ENCODE results near the gene NOS3.

Gene NOS3

DNA sequence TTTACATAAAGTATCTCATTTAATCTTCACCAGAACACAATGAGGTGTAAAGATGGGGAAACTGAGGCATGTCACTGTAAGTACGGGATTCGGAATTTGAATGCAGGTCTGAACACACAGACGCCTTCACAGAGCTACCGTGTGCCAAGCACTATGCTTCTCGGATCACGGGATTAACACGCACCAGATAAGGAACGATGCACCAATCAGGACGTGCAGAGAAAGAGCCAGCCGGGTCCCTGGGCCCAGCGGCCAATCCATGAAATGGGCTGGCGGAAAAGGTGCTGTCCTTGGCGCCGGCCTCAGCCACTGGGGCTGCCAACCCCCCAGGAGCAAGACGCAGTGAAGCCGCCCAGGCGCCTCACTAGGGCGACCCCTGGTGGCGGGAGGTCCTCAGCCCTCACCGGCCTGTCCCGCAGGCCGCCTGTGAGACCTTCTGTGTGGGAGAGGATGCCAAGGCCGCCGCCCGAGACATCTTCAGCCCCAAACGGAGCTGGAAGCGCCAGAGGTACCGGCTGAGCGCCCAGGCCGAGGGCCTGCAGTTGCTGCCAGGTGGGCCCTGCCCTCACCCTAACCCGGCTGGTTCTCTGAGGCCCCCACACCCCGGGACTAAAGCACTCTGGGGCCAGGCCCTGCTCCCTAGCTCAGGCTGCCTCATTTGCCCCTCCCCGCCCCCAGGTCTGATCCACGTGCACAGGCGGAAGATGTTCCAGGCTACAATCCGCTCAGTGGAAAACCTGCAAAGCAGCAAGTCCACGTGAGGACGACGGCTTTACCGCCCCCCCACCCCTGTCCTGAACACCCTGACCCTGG is 17.9 kb downstream of the NOS3 start:
- TF ChIP-seq SIN3A (IDR thresholded peaks at IDR 0.05; ENCODE audit: borderline replicate concordance, insufficient read depth, low read length) (no peak), FOXP2 (optimal IDR thresholded peaks at IDR 0.05; ENCODE audit: borderline replicate concordance, extremely low read depth, extremely low read length, insufficient read depth) (no peak), POLR2AphosphoS5 (IDR thresholded peaks at IDR 0.05; ENCODE audit: low read depth, low read length) (peak; percentile 73), TAF1 (IDR thresholded peaks at IDR 0.05; ENCODE audit: borderline replicate concordance, insufficient read depth, low read length) (0 out of 2 replicates have a peak, but pooled peaks have one; percentile 18)
- TF ChIP-seq, protein P1, sequence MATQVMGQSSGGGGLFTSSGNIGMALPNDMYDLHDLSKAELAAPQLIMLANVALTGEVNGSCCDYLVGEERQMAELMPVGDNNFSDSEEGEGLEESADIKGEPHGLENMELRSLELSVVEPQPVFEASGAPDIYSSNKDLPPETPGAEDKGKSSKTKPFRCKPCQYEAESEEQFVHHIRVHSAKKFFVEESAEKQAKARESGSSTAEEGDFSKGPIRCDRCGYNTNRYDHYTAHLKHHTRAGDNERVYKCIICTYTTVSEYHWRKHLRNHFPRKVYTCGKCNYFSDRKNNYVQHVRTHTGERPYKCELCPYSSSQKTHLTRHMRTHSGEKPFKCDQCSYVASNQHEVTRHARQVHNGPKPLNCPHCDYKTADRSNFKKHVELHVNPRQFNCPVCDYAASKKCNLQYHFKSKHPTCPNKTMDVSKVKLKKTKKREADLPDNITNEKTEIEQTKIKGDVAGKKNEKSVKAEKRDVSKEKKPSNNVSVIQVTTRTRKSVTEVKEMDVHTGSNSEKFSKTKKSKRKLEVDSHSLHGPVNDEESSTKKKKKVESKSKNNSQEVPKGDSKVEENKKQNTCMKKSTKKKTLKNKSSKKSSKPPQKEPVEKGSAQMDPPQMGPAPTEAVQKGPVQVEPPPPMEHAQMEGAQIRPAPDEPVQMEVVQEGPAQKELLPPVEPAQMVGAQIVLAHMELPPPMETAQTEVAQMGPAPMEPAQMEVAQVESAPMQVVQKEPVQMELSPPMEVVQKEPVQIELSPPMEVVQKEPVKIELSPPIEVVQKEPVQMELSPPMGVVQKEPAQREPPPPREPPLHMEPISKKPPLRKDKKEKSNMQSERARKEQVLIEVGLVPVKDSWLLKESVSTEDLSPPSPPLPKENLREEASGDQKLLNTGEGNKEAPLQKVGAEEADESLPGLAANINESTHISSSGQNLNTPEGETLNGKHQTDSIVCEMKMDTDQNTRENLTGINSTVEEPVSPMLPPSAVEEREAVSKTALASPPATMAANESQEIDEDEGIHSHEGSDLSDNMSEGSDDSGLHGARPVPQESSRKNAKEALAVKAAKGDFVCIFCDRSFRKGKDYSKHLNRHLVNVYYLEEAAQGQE (IDR thresholded peaks at IDR 0.05; ENCODE audit: insufficient read depth in 1 of 2, low read depth in 2 of 2, low read length in 2 of 2): peak in 1 of 2 experiments; percentile 62; a peak in 1 of 4 replicates

DNA sequence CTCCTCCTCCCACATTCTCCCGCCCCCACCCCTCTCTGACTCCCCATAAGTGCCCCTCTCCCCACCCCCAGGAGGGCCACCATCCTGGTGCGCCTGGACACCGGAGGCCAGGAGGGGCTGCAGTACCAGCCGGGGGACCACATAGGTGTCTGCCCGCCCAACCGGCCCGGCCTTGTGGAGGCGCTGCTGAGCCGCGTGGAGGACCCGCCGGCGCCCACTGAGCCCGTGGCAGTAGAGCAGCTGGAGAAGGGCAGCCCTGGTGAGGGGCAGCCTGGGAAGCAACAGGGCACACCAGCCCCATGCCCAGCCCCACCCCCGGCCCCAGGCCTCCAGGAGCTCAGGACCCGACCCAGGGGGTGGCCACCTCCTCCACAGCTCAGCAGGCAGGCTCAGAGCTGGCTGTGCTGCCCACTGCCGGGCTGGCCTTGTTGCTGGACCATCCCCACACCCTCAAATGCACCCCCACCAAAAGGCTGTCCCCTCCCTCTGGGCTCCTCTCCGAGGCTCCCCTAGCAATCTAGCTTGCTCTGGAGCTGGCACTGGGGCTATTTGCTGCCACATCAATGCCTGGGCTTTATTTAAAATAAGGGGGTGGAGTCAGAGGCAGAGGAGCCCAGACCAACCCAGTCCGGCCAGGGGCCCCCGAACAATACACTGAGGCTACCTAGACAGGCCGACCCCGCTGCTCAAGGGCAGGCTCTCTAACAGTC is 18.7 kb downstream of the NOS3 start:
- TF ChIP-seq, protein P1 (IDR thresholded peaks at IDR 0.05; ENCODE audit: insufficient read depth in 1 of 2, low read depth in 2 of 2, low read length in 2 of 2): no peak
- TF ChIP-seq POLR2AphosphoS5 (IDR thresholded peaks at IDR 0.05; ENCODE audit: low read depth, low read length) (no peak), FOXP2 (optimal IDR thresholded peaks at IDR 0.05; ENCODE audit: borderline replicate concordance, extremely low read depth, extremely low read length, insufficient read depth) (no peak), TAF1 (IDR thresholded peaks at IDR 0.05; ENCODE audit: borderline replicate concordance, insufficient read depth, low read length) (no peak)

DNA sequence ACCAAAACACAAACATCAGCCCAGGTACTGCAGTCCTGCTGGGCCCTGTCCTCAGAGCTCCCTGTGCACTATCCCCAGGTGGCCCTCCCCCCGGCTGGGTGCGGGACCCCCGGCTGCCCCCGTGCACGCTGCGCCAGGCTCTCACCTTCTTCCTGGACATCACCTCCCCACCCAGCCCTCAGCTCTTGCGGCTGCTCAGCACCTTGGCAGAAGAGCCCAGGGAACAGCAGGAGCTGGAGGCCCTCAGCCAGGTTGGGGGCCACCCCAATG is 19.2 kb downstream of the NOS3 start:
- no peak for TF ChIP-seq FOXP2 (optimal IDR thresholded peaks at IDR 0.05; ENCODE audit: borderline replicate concordance, extremely low read depth, extremely low read length, insufficient read depth)
- no peak for TF ChIP-seq TAF1 (IDR thresholded peaks at IDR 0.05; ENCODE audit: borderline replicate concordance, insufficient read depth, low read length)
- no peak for TF ChIP-seq POLR2AphosphoS5 (IDR thresholded peaks at IDR 0.05; ENCODE audit: low read depth, low read length)

DNA sequence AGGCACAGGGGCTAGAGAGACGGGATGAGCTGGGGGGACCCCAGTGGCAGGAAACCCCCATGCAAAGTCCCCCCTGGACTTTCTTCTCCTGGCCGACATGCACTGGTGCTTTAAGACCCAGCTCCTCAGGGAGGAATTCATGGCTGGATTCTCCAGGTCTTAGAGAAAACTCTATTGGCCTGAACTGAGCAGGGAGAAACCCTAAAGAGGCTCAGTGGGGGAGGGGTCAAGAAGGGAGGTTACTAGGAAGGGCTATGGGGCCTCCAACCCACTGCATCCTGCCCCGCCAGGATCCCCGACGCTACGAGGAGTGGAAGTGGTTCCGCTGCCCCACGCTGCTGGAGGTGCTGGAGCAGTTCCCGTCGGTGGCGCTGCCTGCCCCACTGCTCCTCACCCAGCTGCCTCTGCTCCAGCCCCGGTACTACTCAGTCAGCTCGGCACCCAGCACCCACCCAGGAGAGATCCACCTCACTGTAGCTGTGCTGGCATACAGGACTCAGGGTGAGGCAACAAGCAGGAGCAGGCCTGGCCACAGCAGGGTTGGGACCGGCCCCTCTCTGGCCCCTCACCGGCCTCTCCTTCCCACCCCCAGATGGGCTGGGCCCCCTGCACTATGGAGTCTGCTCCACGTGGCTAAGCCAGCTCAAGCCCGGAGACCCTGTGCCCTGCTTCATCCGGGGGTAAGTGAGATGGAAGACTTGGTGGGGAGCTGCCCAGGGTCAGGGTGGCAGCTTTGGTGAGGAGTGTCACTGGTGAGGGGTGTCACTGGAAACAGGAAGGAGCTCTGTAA is 19.7 kb downstream of the NOS3 start:
- TF ChIP-seq POLR2AphosphoS5 (IDR thresholded peaks at IDR 0.05; ENCODE audit: low read depth, low read length) (no peak), TAF1 (IDR thresholded peaks at IDR 0.05; ENCODE audit: borderline replicate concordance, insufficient read depth, low read length) (no peak), SIN3A (IDR thresholded peaks at IDR 0.05; ENCODE audit: borderline replicate concordance, insufficient read depth, low read length) (no peak), FOXP2 (optimal IDR thresholded peaks at IDR 0.05; ENCODE audit: borderline replicate concordance, extremely low read depth, extremely low read length, insufficient read depth) (no peak)
- TF ChIP-seq, protein P1 (IDR thresholded peaks at IDR 0.05; ENCODE audit: insufficient read depth in 1 of 2, low read depth in 2 of 2, low read length in 2 of 2): no peak

DNA sequence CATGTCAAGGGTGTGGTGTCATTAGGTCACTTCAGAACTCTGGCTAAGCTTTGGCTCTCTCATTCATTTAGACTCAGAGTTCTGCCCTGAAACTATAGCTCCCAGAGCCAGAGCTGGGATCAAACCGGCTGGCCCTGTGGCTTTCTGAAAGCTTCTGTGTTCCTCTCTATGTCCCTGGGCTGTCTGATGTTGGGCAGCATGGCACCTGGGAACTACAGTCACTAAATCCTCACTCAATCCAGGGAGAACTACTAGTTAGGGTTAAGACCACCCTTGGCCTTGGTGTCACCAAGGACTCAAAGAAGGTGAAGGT is 20.2 kb downstream of the NOS3 start:
- no peak for TF ChIP-seq TAF1 (IDR thresholded peaks at IDR 0.05; ENCODE audit: borderline replicate concordance, insufficient read depth, low read length)
- TF ChIP-seq SIN3A (IDR thresholded peaks at IDR 0.05; ENCODE audit: borderline replicate concordance, insufficient read depth, low read length): no peak
- no peak for TF ChIP-seq POLR2AphosphoS5 (IDR thresholded peaks at IDR 0.05; ENCODE audit: low read depth, low read length)
- TF ChIP-seq FOXP2 (optimal IDR thresholded peaks at IDR 0.05; ENCODE audit: borderline replicate concordance, extremely low read depth, extremely low read length, insufficient read depth): no peak

Data from PFSK-1 (cell line).